ENCODE results near the gene RNLS.

RNLS gene

DNA sequence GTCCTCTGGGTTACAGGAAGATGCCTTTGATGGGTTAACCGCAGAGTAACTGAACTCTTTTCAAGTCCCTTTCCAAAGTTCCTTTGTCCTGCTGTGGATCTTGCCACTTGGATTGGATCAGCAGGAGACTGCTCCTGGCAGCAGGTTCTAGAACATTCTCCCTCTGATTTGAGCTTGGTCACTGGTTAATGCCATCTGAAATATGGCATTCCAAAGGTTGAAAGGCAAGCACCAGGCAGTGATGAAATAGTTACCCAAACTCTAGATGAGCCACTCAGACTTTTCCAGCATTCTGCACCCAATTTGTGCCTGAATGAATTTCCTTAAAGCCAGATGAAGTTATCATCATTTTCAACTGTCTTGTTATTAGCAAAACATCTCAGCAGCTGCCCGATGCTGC, 343.9 kb downstream of the RNLS start:
- no peak for DNase-seq (ENCODE audit: extremely low read depth, low read depth)
- TF ChIP-seq CTCF (IDR thresholded peaks at IDR 0.05; ENCODE audit: low read depth, low read length), result no peak

DNA sequence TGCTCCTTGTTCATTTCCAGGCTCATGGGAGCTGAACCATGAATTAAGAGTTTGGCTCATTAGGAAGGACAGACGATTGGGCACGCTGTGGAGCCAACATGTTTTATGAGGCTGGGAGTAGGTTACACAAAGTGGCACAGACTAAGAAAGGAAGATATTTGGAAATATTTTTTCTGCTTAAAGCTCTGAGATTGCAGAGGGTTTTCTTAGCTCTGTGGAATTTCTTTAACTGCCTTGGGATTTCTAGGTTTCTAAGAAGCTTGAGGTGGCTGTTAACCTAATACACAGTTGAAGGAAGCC, 344.6 kb downstream of the RNLS start:
- DNase-seq (ENCODE audit: extremely low read depth, low read depth), result no peak
- no peak for TF ChIP-seq CTCF (IDR thresholded peaks at IDR 0.05; ENCODE audit: low read depth, low read length)

GRCh38 chr10:88237896-88238614, 345.1 kb downstream of the RNLS start:
- TF ChIP-seq CTCF (IDR thresholded peaks at IDR 0.05; ENCODE audit: low read depth, low read length), result no peak
- no peak for DNase-seq (ENCODE audit: extremely low read depth, low read depth)

GRCh38 chr10:88236121-88236743, 346.9 kb downstream of the RNLS start:
- no peak for TF ChIP-seq CTCF (IDR thresholded peaks at IDR 0.05; ENCODE audit: low read depth, low read length)
- no peak for DNase-seq (ENCODE audit: extremely low read depth, low read depth)

- DNase-seq (ENCODE audit: extremely low read depth, low read depth), result no peak
- TF ChIP-seq CTCF (IDR thresholded peaks at IDR 0.05; ENCODE audit: low read depth, low read length), result no peak
Measured at GRCh38 chr10:88234297-88234696, 348.8 kb downstream of the RNLS start.

DNA sequence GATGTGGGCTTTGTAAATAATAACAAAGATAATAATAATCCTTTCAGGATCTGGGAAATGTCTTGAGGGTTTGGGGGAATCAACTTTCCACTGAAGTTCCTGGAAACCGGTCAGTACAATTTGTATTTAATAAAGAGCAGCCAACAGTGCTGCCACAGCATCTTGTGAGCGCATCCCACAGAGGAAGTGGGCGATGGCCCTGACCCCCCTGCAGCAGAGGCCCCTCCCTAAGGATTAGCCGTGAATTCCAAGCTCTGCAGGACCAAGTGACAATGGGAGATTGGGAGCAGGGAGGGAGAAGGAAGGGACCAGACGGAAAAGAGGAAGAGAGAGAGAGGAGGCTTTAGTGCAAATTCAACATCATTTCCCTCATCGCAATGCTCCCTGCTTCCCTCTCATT, 349.2 kb downstream of the RNLS start:
- no peak for TF ChIP-seq CTCF (IDR thresholded peaks at IDR 0.05; ENCODE audit: low read depth, low read length)
- no peak for DNase-seq (ENCODE audit: extremely low read depth, low read depth)

- TF ChIP-seq CTCF (IDR thresholded peaks at IDR 0.05; ENCODE audit: low read depth, low read length), result no peak
- no peak for DNase-seq (ENCODE audit: extremely low read depth, low read depth)
Measured at GRCh38 chr10:88232983-88233543, 350.1 kb downstream of the RNLS start.

Measured in AG09319 (cell line).